GM12874 (cell line): ENCODE data around the gene CNKSR3.

Source experiments
- TF ChIP-seq, protein P1 (sequence below): IDR thresholded peaks from 2 replicates; pipeline ENCODE4 v1.5.1; 2011; ENCODE audit warnings: low read depth, mild to moderate bottlenecking, control low read depth, low read length, moderate library complexity; ENCODE audit not compliant: insufficient read depth

CNKSR3 gene

DNA sequence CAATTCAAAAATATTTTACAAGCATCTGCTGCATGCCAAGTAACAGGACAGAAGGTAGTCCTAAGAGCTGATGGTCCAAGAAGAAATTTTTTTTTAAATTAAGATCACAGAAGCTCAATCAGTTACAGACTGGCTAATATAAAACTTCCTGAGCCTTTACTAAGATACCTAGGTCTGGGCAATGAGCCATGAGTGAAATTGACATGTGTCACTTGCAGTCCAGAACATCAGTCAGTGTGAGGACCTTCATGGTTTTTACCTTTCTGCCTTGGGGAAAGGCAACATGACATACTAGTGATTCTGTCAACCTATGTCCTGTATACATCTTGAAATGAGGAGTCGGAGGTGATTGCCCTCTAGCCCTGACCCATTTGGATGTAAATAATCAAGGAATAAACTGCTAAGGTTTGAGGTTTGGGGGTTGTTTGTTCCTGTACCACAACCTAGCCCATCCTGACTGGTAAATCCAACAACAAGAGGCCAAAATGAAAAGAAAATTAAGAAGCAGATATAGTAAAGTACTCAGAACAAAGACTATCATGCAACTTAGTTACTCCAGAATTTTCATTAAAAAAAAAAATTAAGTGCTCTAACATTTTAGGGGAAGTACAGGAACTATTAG lies 70.0 kb downstream of the CNKSR3 start:
- TF ChIP-seq, protein P1, sequence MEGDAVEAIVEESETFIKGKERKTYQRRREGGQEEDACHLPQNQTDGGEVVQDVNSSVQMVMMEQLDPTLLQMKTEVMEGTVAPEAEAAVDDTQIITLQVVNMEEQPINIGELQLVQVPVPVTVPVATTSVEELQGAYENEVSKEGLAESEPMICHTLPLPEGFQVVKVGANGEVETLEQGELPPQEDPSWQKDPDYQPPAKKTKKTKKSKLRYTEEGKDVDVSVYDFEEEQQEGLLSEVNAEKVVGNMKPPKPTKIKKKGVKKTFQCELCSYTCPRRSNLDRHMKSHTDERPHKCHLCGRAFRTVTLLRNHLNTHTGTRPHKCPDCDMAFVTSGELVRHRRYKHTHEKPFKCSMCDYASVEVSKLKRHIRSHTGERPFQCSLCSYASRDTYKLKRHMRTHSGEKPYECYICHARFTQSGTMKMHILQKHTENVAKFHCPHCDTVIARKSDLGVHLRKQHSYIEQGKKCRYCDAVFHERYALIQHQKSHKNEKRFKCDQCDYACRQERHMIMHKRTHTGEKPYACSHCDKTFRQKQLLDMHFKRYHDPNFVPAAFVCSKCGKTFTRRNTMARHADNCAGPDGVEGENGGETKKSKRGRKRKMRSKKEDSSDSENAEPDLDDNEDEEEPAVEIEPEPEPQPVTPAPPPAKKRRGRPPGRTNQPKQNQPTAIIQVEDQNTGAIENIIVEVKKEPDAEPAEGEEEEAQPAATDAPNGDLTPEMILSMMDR: no peak

- TF ChIP-seq, protein P1: no peak
Measured at GRCh38 chr6:154440022-154440421, 70.5 kb downstream of the CNKSR3 start.

GRCh38 chr6:154438882-154439415 lies 71.5 kb downstream of the CNKSR3 start:
- TF ChIP-seq, protein P1: no peak

DNA sequence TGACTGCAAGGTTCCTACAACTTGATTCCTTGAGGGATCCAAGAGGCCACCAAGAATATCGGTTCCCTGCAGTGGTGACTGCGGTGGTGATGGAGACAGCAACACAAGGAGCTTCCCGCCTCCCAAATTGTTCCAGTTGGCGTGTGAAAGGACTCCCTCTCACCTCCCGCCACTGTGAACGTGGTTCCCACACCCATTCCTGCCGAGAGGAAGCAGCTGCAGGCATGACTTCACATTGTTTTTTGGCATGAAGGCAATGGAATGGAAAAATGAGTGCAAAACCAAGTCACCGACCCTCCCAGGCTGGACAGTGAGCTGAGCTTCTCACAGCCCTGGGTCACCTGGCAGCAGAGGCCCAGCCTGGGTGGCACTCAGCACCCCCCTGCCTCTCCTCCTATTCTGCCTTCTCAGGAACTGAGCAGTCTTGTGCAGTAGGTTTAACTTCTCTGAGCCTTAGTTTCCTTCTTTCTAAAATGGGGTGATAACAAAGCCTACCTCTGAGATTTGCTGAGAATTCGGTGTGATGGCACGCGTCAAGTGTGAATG lies 75.0 kb downstream of the CNKSR3 start:
- TF ChIP-seq, protein P1: no peak

GRCh38 chr6:154434662-154435061 lies 75.8 kb downstream of the CNKSR3 start:
- TF ChIP-seq, protein P1: no peak

DNA sequence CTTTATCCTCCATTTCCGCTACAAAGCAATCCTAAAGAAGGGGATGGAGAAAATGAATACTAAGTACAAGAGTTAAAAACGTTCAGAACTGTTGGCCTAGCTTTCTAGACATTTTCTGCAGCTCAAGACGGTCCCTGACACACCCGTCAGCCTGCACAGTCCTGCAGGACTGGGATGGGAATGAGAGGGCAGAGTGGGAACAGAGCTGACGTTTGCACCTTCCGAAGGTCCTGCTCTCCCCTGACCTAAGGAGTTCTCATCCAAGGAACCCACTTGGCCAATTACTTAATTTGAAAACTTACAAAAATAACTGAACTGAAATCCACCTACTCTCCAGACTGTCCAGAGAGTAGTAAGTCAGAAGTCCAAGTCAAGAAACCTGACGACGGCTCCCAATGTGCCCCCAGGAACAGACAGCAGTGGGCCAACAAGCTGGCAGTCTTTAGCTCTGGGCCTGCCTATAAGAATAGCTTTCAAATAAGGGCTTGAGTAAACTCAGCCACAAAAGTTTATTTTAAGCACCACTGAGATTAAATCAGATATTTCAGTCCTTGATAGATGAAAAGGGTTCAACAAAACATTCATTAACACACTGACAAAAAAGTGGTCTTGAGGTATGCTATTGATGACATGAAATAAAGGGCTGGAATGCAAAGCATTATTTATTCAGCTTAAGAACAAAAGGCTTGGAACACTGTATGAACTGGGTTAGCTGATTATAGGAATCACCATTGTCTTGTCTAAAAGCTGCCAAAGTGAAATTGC lies 76.8 kb downstream of the CNKSR3 start:
- TF ChIP-seq, protein P1: no peak
